ENCODE results near the gene SHROOM3.
A peak's percentile ranks its signal among the peaks of the same experiment; 100 is the strongest.

SHROOM3 gene

DNA sequence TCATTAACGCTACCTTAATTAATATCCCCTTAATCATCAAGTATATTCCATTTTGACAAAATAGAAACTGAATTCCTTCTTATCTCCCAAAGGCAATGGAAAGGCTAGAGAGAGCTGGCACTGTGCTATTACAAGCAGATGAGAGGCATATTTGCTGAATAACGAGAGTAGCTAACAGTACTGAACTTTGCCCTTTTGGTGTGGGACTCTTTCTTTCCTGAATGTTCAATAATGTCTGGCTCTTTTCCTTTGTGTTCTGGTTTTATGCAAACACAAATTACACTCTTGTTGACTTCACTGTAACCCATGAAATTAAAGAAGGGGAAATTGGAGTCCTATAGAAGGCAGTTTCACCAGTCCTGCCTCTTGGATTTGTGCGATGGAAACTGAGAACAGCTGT lies 63.5 kb downstream of the SHROOM3 start:
- DNase-seq, result no peak

GRCh38 chr4:76499461-76499860 lies 64.4 kb downstream of the SHROOM3 start:
- DNase-seq, result no peak

- DNase-seq, result no peak
Measured at GRCh38 chr4:76502886-76503285, 67.9 kb downstream of the SHROOM3 start.

DNA sequence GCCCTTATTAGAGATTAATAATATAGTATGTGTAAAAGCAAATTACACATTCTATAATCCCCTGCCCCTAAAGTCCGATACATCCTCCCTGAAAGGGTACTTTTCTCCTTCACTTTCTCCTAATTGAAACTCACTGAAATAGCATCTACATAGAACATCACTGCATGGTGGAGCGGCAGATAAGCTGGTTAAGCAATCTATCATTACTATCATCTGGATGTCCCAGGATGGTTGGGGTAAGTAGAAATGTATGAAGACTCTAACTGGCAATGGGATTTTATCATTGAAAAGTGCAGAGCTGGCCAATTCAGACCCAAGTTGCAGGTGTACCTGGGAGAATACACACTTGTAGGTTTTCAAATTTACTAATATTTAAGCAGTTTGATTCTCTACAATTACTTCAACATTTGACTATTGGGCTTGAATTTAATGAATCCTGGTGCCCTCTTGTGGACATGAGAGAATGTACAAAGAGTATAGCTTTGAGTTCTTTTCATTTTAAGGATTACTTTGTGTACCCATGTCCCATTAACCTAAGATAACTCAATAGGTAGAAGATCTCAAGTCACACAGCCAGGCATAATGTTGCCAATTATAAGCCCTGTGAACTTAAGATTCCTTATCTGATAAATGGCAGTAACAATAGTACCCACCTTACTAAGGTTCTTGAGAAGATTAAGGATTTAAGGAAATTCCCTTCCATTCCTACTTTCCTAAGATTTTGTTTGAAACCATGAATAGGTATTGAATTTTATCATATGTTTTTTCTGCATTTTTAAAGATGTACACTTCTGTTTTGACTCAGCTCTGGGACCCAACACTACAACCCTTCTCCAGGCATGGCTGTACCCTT lies 69.8 kb downstream of the SHROOM3 start:
- DNase-seq, result peak; percentile 5 to 42

GRCh38 chr4:76511947-76512346 lies 76.9 kb downstream of the SHROOM3 start:
- no peak for DNase-seq

- no peak for DNase-seq
Measured at GRCh38 chr4:76513482-76513881, 78.5 kb downstream of the SHROOM3 start.

DNA sequence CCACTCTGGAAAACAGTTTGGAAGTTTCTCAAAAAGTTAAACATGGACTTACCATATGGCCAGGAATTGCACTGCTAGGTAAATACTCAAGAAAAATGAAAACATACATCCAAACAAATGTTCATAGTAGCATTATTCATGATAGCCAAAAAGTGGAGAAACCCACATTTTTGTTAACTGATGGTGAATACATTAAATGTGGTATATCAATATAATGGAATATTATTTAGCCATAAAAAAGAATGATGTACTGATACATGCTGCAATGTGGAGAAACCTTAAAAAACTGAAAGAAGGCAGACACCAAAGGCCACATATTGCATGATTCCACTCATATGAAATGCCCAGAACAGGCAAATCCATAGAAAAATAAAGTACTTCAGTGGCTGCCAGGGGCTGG lies 79.1 kb downstream of the SHROOM3 start:
- DNase-seq, result no peak

DNA sequence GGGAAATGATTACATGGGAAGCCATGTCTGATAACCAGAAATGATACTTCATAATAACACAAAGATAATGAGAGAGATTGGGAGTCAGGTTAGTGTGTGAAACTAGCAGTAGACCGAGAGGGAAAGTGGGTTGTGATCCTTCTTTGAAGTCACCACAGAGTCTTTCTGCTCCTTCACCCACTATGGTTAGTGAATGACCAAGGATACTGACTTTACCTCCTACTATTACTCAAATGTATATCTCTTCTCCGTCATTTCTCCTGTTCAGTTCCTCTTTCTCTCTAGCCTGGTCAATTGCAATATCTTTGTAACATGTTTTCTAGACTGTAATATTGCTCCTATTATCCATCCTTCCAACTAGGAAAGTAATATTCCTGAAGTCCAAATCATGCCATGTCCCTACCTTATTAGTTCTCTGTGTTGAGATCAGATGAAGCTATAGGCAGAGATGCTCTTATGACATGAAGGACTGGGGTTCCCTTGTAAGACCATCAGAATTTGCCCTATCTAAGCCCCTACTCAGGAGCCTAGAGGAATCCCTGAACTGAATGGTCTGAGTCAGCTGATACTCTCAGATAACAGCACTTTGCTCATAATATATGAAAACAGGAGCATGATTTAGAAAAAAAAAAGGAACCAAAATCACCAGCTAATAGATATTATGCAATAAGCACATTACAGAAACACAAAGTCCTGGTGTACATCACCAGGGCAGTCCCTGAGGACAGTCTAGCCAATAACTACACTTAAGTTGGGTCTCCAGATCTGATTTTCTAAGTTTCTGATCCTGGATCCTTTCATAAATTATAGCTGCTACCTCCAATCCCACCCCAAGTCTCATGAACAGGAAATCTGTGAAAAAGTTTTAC lies 81.2 kb downstream of the SHROOM3 start:
- no peak for DNase-seq

DNA sequence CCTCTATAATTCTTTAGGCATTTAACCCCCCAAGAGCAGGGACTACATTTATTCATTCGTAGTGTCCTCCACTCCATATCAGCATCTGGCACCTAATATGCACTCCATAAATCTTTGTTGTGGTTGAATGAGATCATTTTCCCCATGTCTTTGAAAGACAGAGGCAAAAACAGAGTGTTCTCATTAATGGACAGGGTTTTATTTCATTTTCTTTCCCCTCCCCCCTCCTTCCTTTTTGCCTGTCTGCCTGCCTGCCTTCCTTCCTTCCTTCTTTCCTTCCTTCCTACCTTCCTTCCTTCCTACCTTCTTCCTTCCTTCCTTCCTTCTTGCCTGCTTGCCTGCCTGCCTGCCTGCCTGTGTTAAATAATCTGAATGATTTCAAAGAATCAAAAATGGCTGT lies 83.2 kb downstream of the SHROOM3 start:
- DNase-seq, result no peak

- DNase-seq, result no peak
Measured at GRCh38 chr4:76523593-76523992, 88.6 kb downstream of the SHROOM3 start.

GRCh38 chr4:76525751-76526150 lies 90.7 kb downstream of the SHROOM3 start:
- DNase-seq, result no peak

GRCh38 chr4:76526585-76526990 lies 91.6 kb downstream of the SHROOM3 start:
- no peak for DNase-seq

- DNase-seq, result no peak
Measured at GRCh38 chr4:76527666-76528065, 92.6 kb downstream of the SHROOM3 start.

DNA sequence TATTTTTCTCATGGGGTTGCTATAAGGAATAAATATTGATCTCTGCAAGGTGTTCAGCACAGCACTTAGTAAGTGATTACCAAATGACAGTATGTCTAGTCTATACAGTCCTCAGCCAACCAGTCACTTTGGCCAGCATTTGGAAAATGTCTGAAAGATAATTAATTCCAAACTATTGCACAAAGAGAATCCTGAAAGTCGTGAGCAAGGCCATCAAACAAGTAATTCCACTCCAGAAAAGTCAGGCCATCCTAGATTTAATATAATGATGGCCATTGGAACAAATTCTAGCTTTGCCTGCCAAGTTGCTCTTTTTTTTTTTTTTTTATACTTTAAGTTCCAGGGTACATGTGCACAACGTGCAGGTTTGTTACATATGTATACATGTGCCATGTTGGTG lies 96.6 kb downstream of the SHROOM3 start:
- DNase-seq, result no peak

DNA sequence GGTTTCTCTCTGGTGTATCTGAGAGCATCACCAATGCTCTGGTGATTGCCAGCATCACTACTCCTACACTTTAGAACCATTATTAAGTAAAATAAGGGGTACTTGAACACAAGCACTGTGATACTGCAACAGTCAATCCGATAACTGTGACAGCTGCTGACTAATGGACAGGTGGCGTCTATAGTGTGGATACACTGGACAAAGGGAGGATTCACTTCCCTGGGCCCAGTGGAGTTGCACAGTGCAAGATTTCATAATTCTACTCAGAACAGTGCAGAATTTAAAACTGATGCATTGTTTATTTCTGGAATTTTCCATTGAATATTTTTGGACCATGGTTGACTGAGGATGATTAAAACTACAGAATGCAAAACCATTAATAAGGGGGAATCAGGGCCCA lies 97.8 kb downstream of the SHROOM3 start:
- peak; percentile 14 to 77 for DNase-seq

DNA sequence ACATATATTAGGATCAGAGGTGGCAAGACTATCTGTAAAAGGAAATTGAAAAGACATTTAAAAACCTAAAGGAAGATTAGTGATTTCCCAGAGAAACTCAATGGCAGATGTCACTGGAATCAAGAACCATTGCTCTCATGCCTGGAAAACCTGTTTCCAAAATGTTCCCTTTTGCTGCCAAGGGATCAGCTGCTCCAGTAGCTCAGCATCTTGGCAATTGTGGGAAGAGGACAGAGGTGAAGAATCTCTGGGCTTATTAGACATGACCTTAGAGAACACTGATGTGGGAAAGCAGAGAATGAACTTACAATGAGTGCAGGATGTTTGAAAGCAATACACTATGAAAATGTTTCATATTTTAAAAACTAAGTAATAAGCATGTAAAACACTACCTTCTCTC lies 98.3 kb downstream of the SHROOM3 start:
- peak; percentile 19 to 70 for DNase-seq

DNA sequence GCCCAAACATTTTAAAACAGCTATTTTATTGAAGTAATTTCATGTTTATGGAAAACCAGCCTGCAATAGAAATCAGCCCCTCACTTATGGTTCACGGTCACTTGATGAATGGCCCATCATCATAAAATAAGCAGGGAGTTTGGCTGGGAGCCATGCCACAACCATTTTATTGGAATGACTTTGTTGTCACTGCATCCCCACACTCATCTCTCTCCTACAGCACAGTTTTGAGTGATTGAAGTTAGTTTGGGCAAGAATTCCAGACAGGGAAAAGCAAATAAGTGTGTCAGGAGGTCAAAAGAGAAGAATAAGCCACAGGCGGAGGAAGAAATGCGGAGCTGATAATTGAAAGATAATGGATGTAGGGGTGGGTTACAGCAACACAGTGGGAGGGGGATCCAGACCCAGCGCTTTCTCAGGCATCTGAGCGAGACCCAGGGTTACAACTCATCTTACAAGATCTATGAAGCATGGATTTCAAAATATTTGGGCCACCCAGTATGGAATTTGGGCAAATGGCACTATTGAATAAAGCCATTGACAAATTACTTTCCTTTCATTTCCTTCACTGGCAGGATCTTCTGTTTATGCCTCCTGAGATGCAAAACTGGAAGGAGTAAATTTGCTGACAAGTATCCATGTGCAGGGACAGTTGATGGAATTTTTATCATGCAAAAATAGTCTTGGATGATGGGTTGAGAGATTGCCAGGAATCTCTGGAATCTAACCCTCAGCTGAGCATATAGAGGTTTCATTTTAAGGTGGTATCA lies 100.8 kb downstream of the SHROOM3 start:
- DNase-seq, result no peak

DNA sequence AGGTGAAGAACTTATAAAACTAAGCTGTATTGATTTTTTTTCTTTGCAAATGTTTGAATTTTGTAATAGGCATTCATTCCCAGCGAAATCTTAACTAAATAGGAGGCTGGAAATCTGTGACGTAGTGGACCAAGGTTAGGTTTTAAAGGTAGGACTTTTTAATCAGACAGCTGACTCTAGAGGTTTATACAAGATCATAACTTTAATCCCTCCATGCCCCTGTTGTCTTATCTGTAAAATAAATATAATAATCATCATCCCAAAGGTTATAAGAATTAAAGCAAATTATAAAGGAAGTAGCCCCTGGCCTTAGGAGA lies 101.3 kb downstream of the SHROOM3 start:
- DNase-seq, result no peak

- DNase-seq, result no peak
Measured at GRCh38 chr4:76538296-76538695, 103.3 kb downstream of the SHROOM3 start.

GRCh38 chr4:76539979-76540378 lies 105.0 kb downstream of the SHROOM3 start:
- DNase-seq, result no peak

DNA sequence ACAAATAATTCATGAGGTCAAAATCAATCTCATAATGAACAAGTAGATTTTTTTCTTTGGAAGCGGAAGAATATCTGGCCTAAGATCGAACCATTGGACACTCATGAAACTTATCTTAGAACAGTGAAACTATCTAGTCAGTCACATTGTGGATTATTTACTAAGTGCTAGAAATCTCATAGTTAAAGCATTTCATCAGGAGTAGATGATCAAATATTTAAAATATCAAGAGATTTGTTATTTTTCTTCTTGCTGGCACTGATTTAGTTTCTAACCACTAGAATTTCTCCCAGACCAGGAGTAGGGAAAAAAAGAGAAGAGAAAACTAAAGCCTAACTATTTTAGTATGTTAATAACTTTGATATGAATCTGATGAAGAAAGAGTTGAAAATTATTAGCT lies 105.5 kb downstream of the SHROOM3 start:
- no peak for DNase-seq

GRCh38 chr4:76543378-76543777 lies 108.3 kb downstream of the SHROOM3 start:
- no peak for DNase-seq

GRCh38 chr4:76544725-76545124 lies 109.7 kb downstream of the SHROOM3 start:
- DNase-seq, result no peak

All from NCI-H524 (cell line).